Kidney glomerular epithelial cell (primary cell): ENCODE measurements around the gene PLEKHG4.
A peak's percentile ranks its signal among the peaks of the same experiment; 100 is the strongest.

Experiments used
- DNase-seq: peaks from one replicate; lab custom pipeline; 2025; lab: John Stamatoyannopoulos, UW

Gene PLEKHG4

DNA sequence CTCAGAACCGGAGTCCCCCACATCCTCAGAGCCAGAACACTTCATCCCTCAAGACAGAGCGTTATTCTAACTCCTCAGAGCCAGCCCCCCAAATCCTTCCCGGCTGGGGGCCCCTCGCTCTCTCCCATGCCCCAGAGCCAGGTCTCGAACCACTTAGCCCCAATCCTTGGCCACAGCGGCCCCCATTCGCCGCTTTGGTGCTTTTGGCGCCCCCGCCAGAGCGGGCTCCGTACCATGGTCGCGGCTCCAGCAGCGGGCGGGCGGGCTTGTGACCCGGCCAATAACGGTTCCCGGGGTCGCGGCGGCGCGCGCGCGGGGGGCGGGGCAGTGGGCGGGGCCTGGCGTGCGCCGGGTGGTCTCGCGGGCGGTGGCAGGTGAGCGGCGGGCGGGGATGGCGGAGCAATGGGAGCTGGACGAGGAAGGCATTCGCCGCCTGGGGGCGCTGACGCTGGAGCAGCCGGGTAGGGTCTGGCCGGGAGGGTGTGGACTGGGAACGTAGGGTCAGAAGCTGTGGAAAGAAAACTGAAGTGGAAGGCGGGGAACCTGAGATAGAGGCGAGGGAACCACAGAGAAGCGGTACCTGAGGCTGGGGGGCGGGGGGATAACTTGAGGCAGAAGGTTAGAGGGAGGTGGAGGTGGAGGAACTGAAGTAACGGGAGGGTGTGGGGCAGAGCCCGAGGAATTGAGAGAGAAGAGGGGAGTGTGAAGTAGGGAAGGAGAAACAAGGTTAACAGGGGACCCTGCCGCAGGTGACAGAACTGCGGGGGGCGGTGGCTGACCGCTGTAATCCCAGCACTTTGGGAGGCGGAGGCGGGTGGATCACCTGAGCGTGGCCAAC, 47.4 kb downstream of the PLEKHG4 start, which contains the start of the genes KCTD19 and LRRC36:
Gene KCTD19, minus strand, starts transcription at position 270 of the 838 bp plus-strand sequence. Its CDS starts 34 bp downstream, at position 236.
Gene LRRC36, plus strand, starts transcription at position 344 of the 838 bp plus-strand sequence. Its CDS starts 48 bp downstream, at position 392.
- peak; percentile 37 for DNase-seq

- no peak for DNase-seq
Measured at GRCh38 chr16:67327743-67328142, 48.4 kb downstream of the PLEKHG4 start.

DNA sequence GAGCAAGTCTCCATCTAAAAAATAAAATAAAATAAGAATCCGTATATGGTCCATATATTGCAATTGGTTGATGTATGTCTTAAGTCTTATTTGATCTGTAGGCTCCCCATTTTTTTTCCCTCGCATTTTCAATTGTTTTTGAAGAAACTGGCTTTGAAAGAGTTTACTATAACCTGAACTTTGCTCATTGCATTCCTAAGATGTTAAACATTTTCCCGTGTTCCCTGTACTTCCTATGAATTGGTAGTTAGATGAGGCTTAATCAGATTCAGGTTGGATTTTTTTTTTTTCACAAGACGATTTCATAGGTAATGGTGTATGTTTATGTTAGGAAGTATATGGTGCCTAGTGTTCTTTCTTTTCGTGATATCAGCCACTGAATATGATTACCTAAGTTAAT, 50.6 kb downstream of the PLEKHG4 start:
- DNase-seq, result peak; percentile 32

DNA sequence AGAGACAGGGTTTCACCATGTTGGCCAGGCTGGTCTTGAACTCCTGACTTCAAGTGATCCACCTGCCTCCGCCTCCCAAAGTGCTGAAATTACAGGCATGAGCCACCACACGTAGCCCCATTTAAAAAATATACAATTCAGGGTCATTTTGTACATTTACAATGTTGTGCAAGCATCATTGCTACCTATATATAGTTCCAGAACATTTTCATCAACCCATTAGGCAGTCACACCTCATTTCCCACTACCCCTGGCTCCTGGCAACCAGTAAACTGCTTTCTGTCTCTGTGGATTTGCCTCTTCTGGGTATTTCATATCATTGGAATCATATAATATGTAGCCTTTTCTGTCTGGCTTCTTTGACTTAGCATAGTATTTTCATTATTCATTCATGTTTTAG, 54.0 kb downstream of the PLEKHG4 start:
- DNase-seq, result no peak

- no peak for DNase-seq
Measured at GRCh38 chr16:67336116-67336515, 56.8 kb downstream of the PLEKHG4 start.

DNA sequence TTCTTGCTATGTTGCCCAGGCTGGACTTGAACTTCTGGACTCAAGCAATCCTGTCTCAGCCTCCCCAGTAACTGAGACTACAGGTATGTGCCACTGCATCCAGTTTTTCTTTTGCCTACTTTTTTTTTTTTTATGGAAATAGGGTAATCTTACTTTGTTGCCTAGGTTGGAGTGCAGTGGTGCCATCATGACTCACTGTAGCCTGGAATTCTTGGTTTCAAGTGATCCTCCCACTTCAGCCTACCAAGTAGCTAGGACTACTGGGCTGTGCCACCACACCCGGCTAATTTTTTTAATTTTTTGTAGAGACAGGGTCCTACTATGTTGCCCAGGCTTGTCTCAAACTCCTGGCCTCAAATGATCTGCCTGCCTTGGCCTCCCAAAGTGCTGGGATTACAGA, 57.3 kb downstream of the PLEKHG4 start:
- no peak for DNase-seq
